Forelimb muscle (tissue), 1 donor: ENCODE data around the gene STK32B. TPM values are rescaled to one million over a fixed set of nuclear protein-coding genes. Genes with fewer than 3 reads are reported as not detected.

Experiments
- DNase-seq: peaks from one replicate; pipeline ENCODE4 v3.0.0-alpha.2; 2013; ENCODE audit warnings: low read depth
- polyA plus RNA-seq: library from polyadenylated mRNA; unstranded; fragments of 120-200 nt; gene quantifications from one replicate; pipeline ENCODE4 v1.2.1, GENCODE V29; 2013; ENCODE audit not compliant: insufficient read length

Gene STK32B
- polyA plus RNA-seq, 1 donor: 5.4 TPM

DNA sequence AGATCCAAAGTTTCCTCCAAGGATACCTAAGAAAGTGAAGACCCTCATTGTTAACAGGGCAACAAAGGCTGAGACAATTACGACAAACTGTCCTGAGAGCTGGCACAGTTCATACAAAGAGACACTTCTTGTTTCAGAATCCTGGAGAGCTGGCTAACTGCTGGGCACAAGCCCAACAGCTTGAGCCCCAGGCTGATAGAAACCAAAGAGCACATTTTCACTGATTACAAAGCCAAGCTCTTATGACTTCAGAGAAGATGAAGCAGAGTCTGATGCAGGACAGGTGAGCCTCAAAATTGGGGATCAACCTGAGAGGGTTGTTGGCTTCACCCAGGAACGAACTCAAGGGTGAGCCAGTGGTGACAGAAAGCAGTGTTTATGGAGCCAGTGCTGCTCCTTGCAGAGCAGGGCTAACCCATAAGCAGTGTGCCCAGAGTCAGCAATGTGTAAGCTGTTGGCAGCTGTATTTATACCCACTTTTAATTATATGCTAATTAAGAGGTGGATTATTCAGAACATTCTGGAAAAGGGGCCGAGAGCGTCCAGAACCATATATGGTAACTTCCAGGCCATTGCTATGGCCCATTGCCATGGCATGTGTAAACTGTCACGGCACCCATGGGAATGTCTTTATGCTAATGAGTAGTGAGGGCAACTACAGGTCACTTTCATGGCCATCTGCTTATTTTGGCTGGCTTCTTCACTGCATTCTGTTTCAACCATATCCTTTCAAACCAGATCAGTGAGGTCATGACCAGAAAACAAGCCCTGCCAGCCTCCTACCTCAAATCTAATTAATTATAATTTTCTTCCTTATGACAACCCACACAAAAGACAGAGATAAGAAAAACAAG lies 473.4 kb downstream of the STK32B start:
- DNase-seq: peak; percentile 29

- DNase-seq: no peak
Observed at GRCh38 chr4:5526080-5526846, 475.0 kb downstream of the STK32B start.

DNA sequence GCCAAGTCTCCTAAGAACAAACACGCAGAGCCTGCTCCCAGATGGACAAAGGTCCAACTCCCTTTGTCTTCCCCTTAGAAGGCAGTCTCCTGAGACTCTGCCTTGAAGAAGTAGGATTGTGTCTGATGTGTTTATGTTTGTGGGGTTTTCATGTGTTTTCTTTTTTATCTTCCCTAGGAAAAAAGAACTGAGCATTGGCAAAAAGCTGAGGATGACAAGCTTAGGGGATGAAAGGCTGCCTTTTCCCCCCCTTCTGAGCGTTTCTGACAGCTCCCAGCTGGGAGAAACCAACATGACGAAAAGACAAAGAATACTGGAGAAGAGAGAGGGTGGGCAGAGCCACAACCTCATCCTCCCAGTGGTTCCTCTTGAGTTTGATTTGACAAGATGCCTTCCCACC lies 475.9 kb downstream of the STK32B start:
- no peak for DNase-seq

DNA sequence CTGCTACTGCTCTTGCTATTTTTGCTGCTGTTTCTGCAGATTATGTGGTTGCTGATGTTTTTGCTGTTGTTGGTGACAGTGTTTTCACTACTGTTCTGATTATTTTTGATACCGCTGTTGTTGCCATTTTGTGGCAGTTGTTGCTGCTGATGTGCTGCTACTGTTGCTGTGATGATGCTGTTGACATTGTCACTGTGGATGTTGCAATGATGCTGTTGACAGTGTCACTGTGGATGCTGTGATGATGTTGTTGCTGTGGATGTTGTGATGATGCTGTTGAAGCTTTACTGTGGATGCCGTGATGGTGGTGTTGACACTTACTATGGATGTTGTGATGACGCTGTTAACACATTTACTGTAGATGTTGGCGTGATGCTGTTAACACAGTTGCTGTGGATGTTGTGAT lies 476.8 kb downstream of the STK32B start:
- no peak for DNase-seq

DNA sequence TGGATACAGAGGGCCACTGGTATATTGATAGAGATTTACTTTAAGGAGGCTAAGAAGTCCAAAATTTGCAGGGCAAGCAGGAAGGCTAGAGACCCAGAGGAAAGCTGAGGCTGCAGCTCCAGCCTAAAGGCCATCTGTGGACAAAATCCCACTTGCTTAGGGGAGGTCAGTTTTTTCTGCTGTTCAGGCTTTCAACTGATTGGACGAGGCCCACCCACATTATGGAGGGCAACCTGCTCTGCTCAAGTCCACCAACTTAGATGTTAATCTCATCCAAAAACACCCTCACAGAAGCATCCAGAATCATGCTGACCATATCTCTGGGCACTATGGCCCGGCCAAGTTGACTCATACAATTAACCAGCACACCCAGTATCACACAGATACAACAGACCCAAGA lies 480.8 kb downstream of the STK32B start:
- DNase-seq: no peak

- DNase-seq: no peak
Observed at GRCh38 chr4:5539584-5539983, 488.3 kb downstream of the STK32B start.

DNA sequence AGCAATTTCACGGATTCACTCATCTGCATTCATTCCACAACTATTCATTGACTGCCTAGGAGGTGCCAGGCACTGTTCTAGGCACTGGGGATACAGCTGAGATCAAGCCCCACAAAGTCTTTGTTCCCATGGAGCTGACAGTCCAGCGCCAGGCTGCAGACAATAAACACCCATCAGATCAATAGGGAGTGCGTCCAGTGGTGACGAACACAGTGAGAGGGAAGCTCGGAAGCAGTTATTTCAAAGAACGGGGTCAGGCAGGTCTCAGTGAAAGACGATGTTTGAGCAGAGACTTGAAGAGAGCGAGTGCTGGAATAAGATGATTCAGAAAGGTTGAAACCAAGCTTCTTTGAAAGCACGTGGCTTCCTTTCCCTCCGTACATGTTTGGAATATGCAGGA lies 489.9 kb downstream of the STK32B start:
- DNase-seq: no peak

DNA sequence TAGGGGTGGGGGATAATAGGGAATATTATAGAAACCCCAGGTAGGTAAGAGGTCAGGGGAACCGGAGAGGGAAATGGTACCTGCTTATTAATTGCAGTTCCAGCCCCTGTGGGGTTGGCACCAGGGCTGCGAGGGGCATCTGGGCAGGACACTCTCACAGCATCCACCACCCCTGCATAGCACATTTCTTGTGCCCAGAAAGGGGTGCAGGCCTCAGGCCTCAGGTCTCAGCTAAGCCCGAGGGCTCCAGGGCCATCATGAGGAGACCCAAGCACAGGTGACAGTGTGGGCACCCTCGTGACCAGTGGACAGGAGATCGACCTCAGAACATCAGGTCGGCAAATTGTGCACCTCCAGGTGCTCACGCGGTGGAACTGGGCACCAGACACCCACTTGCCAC lies 492.4 kb downstream of the STK32B start:
- no peak for DNase-seq

DNA sequence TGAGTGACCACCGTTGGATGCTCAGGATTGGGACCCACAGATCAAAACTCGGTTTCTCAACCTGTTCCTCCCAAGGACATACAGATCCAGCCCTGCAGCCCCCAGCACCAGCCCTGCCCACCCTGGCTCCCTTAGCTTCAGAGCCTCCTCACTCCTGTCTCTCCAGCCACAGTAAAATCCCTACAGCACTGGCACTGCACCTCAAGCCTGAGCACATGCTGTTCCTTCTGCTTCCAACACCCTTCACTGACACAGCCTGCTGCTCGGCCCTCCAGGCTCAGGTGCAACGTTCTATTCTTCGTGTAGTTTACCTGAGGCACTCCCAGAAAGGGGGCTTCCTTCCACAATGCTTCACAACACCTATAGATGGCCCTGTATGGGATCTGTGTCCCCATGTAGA lies 493.5 kb downstream of the STK32B start:
- DNase-seq: no peak

DNA sequence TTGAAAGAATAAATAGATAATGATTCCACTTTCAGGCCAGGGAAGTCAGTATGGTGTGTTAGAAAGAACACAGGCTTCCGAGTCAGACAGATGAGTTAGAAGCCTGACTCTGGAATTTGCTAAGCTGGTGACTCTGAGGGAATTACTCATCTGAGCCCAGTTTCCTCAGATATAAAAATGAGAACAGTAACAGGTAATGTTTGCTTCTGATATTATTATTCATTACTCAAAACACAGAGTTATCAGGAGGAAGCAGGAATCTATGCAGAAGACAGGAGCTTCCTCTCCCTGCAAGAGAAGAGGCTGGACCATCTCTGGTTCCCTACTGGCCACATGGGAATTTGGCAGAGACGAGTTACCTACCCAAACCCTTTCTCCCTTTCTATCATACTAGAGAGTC lies 494.0 kb downstream of the STK32B start:
- DNase-seq: no peak

DNA sequence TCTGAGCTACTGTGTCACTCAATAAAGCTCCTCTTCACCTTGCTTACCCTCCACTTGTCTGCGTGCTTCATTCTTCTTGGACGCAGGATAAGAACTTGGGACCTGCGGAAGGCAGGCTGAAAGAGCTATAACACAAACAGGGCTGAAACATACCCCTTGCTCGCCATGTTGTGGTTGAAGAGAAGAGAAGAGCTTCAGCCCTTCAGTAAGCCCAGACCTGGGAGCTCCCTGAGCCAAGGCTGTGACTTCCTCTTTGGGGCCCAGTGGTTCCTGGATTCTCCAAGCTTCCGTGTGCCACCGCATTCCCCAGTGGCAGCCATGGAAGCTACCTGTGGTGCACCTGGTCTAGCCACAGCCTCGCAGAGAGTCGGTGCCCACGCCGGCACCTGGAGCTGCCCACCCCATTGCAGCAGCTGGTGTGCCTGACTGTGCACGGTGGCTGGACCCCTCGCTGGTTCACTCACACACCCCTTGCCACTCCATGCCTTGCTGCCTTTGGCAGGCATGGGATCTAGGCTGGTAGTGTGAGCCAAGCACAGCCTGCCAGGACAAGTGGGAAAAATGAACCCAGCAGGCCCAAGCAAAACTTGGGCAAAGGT lies 496.5 kb downstream of the STK32B start:
- DNase-seq: no peak

Other genes with a start within 250 kb of the STK32B start
- 1.9 TPM for gene MSX1, start 191.8 kb upstream of the STK32B start, polyA plus RNA-seq
- gene CYTL1, start 32.0 kb upstream of the STK32B start, polyA plus RNA-seq: 6.4 TPM